ENCODE measurements around the gene IFNA4. TPM values are rescaled to one million over a fixed set of nuclear protein-coding genes. Genes with fewer than 3 reads are reported as not detected.
A peak's percentile ranks its signal among the peaks of the same experiment; 100 is the strongest.
"Not testable (repeated sequence)": the region's sequence is repeated elsewhere in the genome, so short reads cannot be mapped to it uniquely, and the experiment has no call there.

The IFNA4 gene
- total RNA-seq, 6 donors from 2014 or later = 2.1 TPM; not detected in 5

GRCh38 chr9:21171351-21171750 lies 16.0 kb downstream of the IFNA4 start:
- no peak for DNase-seq
- H3K9me3 ChIP-seq = no peaks in the 10 kb centered on the region
- no peaks in the 10 kb centered on the region for H3K4me1 ChIP-seq
- TF ChIP-seq EP300 (IDR thresholded peaks at IDR 0.05) (no peak), POLR2AphosphoS5 (IDR thresholded peaks at IDR 0.05) (no peak), POLR2A (IDR thresholded peaks at IDR 0.05) (no peak), CTCF (IDR thresholded peaks at IDR 0.05) (no peak)
- no peak for ATAC-seq (ENCODE audit: low FRiP score in 2 of 2)
- H3K36me3 ChIP-seq = no peaks in the 10 kb centered on the region
- H3K27ac ChIP-seq = no peak overlapping the region
- no peaks in the 10 kb centered on the region for H3K27me3 ChIP-seq
- no peak overlapping the region for H3K4me3 ChIP-seq
- 71 to 91% methylated on average over 1 of the region's 1 CpG for WGBS, 2 donors

- H3K4me1 ChIP-seq; DNase-seq; ATAC-seq (ENCODE audit: low FRiP score in 2 of 2); H3K36me3 ChIP-seq; H3K4me3 ChIP-seq; H3K9me3 ChIP-seq; H3K27ac ChIP-seq; H3K27me3 ChIP-seq: not testable (repeated sequence)
- 85 to 94% methylated on average over 2 of the region's 2 CpGs for WGBS, 2 donors
Observed at GRCh38 chr9:21166560-21166959, 20.8 kb downstream of the IFNA4 start, which contains the start of gene IFNA21. IFNA21 (minus strand) TSS chr9:21166660; CDS start chr9:21166612, 48 bp downstream.

- Histone ChIP-seq H3K4me1 (no peaks in the 10 kb centered on the region), H3K36me3 (no peaks in the 10 kb centered on the region), H3K27me3 (no peaks in the 10 kb centered on the region), H3K27ac (no peak overlapping the region), H3K9me3 (no peaks in the 10 kb centered on the region), H3K4me3 (no peak overlapping the region)
- 92 to 95% methylated on average over 1 of the region's 1 CpG for WGBS, 2 donors
- TF ChIP-seq POLR2A (IDR thresholded peaks at IDR 0.05) = no peak
- TF ChIP-seq EP300 (IDR thresholded peaks at IDR 0.05) = no peak
- no peak for TF ChIP-seq CTCF (IDR thresholded peaks at IDR 0.05)
- TF ChIP-seq POLR2AphosphoS5 (IDR thresholded peaks at IDR 0.05) = no peak
- DNase-seq = no peak
- no peak for ATAC-seq (ENCODE audit: low FRiP score in 2 of 2)
Observed at GRCh38 chr9:21165516-21165915, 21.9 kb downstream of the IFNA4 start.

- peak in 1 of 2 donors; percentile 29 for DNase-seq
- TF ChIP-seq CTCF (IDR thresholded peaks at IDR 0.05) (no peak), POLR2AphosphoS5 (IDR thresholded peaks at IDR 0.05) (no peak), EP300 (IDR thresholded peaks at IDR 0.05) (no peak), POLR2A (IDR thresholded peaks at IDR 0.05) (no peak)
- Histone ChIP-seq H3K36me3 (no peaks in the 10 kb centered on the region), H3K27me3 (no peaks in the 10 kb centered on the region), H3K9me3 (no peaks in the 10 kb centered on the region), H3K4me3 (no peak overlapping the region), H3K4me1 (peaks cover 0 to 4% (median 0%) of the 10 kb centered on the region in 4 donors), H3K27ac (no peak overlapping the region)
- ATAC-seq (ENCODE audit: low FRiP score in 2 of 2) = no peak
- WGBS, 2 donors = 9 to 13% methylated on average over 1 of the region's 1 CpG
Observed at GRCh38 chr9:21160178-21160577, 27.2 kb downstream of the IFNA4 start.

DNA sequence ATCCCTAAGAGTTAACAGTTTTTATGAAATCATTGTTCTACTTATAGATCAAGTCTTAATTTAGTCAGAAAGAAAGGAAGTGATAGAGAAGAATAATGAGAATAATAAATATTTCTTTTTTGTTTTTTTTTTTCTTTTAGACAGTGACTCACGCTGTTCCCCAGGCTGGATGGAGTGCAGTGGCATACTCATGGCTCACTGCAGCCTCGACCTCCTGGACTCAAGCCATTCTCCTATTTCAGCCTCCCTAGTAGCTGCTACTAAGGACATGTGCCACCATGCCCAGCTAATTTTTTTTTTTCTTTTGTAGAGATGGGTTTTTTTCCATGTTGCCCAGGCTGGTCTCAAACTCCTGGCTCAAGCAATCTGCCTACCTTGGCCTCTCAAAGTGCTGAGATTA lies 31.9 kb downstream of the IFNA4 start:
- Histone ChIP-seq H3K27ac (no peak overlapping the region), H3K9me3 (no peaks in the 10 kb centered on the region), H3K4me3 (no peak overlapping the region), H3K27me3 (no peaks in the 10 kb centered on the region), H3K4me1 (peaks cover 0 to 4% (median 2%) of the 10 kb centered on the region in 4 donors), H3K36me3 (no peaks in the 10 kb centered on the region)
- TF ChIP-seq EP300 (IDR thresholded peaks at IDR 0.05) (no peak), POLR2AphosphoS5 (IDR thresholded peaks at IDR 0.05) (no peak), CTCF (IDR thresholded peaks at IDR 0.05) (no peak), POLR2A (IDR thresholded peaks at IDR 0.05) (no peak)
- DNase-seq = no peak
- ATAC-seq (ENCODE audit: low FRiP score in 2 of 2) = no peak
- 73 to 79% methylated on average over 2 of the region's 2 CpGs for WGBS, 2 donors

All from upper lobe of left lung (tissue), 6 donors.